ENCODE results near the gene MEX3C. TPM values are rescaled to one million over a fixed set of nuclear protein-coding genes. Genes with fewer than 3 reads are reported as not detected.

The MEX3C gene
- total RNA-seq, 1 experiment from 2014 or later = 15.8 TPM

- Histone ChIP-seq H3K27ac (ENCODE audit: low read length) (no peak overlapping the region), H3K4me2 (ENCODE audit: low read length) (no peak overlapping the region), H3K79me2 (ENCODE audit: low read length) (no peaks in the 10 kb centered on the region), H3K9me2 (replicated peaks; ENCODE audit: low read length) (no peaks in the 10 kb centered on the region), H2AFZ (ENCODE audit: low read length) (no peak overlapping the region), H3K9ac (ENCODE audit: low read length) (no peak overlapping the region), H3K36me3 (ENCODE audit: low read depth, low read length) (no peaks in the 10 kb centered on the region), H3F3A (ENCODE audit: low read length, unreplicated experiment) (no peaks in the 10 kb centered on the region), H4K20me1 (ENCODE audit: low read length) (no peaks in the 10 kb centered on the region), H3K9me3 (ENCODE audit: low read length) (no peaks in the 10 kb centered on the region), H3K4me3 (ENCODE audit: low read length) (no peak overlapping the region), H3K27me3 (ENCODE audit: low read length) (no peaks in the 10 kb centered on the region), H3K4me1 (ENCODE audit: insufficient read depth, low read length) (no peaks in the 10 kb centered on the region)
- intact Hi-C loops (cut with micrococcal nuclease) = no loop called here
- TF ChIP-seq EZH2 (IDR thresholded peaks at IDR 0.05; ENCODE audit: low read length, unreplicated experiment) = no peak
- TF ChIP-seq CTCF (conservative IDR thresholded peaks at IDR 0.05; ENCODE audit: low read depth, low read length) = no peak
- no peak for TF ChIP-seq EZH2phosphoT487 (IDR thresholded peaks at IDR 0.05; ENCODE audit: borderline replicate concordance, low read length)
- BruUV-seq (replicated peaks) = no TSS peak
- POLR2A ChIA-PET (ENCODE audit: unreplicated experiment) = no interaction called here
- ATAC-seq (no peak), DNase-seq (no peak)
- CTCF ChIA-PET = no interaction called here
These were observed 43.7 kb downstream of the MEX3C start for GRCh38 chr18:51153659-51154371.

- Histone ChIP-seq H3F3A (ENCODE audit: low read length, unreplicated experiment) (no peaks in the 10 kb centered on the region), H3K4me3 (ENCODE audit: low read length) (no peak overlapping the region), H3K9me2 (replicated peaks; ENCODE audit: low read length) (no peaks in the 10 kb centered on the region), H3K36me3 (ENCODE audit: low read depth, low read length) (no peaks in the 10 kb centered on the region), H3K4me2 (ENCODE audit: low read length) (no peak overlapping the region), H4K20me1 (ENCODE audit: low read length) (no peaks in the 10 kb centered on the region), H3K9ac (ENCODE audit: low read length) (no peak overlapping the region), H2AFZ (ENCODE audit: low read length) (no peak overlapping the region), H3K4me1 (ENCODE audit: insufficient read depth, low read length) (no peaks in the 10 kb centered on the region), H3K9me3 (ENCODE audit: low read length) (no peaks in the 10 kb centered on the region), H3K27me3 (ENCODE audit: low read length) (no peaks in the 10 kb centered on the region), H3K27ac (ENCODE audit: low read length) (no peak overlapping the region), H3K79me2 (ENCODE audit: low read length) (no peaks in the 10 kb centered on the region)
- DNase-seq = no peak
- ChIA-PET CTCF (no interaction called here), POLR2A (ENCODE audit: unreplicated experiment) (no interaction called here)
- no TSS peak for BruUV-seq (replicated peaks)
- intact Hi-C loops (cut with micrococcal nuclease) = no loop called here
- TF ChIP-seq CTCF (conservative IDR thresholded peaks at IDR 0.05; ENCODE audit: low read depth, low read length) (no peak), EZH2phosphoT487 (IDR thresholded peaks at IDR 0.05; ENCODE audit: borderline replicate concordance, low read length) (no peak), EZH2 (IDR thresholded peaks at IDR 0.05; ENCODE audit: low read length, unreplicated experiment) (no peak)
- ATAC-seq = no peak
These were observed 45.6 kb downstream of the MEX3C start for GRCh38 chr18:51151568-51152511.

GRCh38 chr18:51151185-51151567 is 46.3 kb downstream of the MEX3C start:
- H2AFZ ChIP-seq (ENCODE audit: low read length) = no peak overlapping the region
- ChIA-PET POLR2A (ENCODE audit: unreplicated experiment) (no interaction called here), CTCF (no interaction called here)

More at GRCh38 chr18:51151185-51151567, 46.3 kb downstream of the MEX3C start:
- Histone ChIP-seq H3K4me3 (ENCODE audit: low read length) (no peak overlapping the region), H3K9me2 (replicated peaks; ENCODE audit: low read length) (no peaks in the 10 kb centered on the region), H3K9ac (ENCODE audit: low read length) (no peak overlapping the region), H3K27me3 (ENCODE audit: low read length) (no peaks in the 10 kb centered on the region), H3K4me2 (ENCODE audit: low read length) (no peak overlapping the region), H3F3A (ENCODE audit: low read length, unreplicated experiment) (no peaks in the 10 kb centered on the region), H3K79me2 (ENCODE audit: low read length) (no peaks in the 10 kb centered on the region), H3K36me3 (ENCODE audit: low read depth, low read length) (no peaks in the 10 kb centered on the region), H3K27ac (ENCODE audit: low read length) (no peak overlapping the region), H3K9me3 (ENCODE audit: low read length) (no peaks in the 10 kb centered on the region), H3K4me1 (ENCODE audit: insufficient read depth, low read length) (no peaks in the 10 kb centered on the region), H4K20me1 (ENCODE audit: low read length) (no peaks in the 10 kb centered on the region)
- intact Hi-C loops (cut with micrococcal nuclease) = no loop called here
- BruUV-seq (replicated peaks) = no TSS peak
- ATAC-seq (no peak), DNase-seq (no peak)
- TF ChIP-seq EZH2 (IDR thresholded peaks at IDR 0.05; ENCODE audit: low read length, unreplicated experiment) (no peak), EZH2phosphoT487 (IDR thresholded peaks at IDR 0.05; ENCODE audit: borderline replicate concordance, low read length) (no peak), CTCF (conservative IDR thresholded peaks at IDR 0.05; ENCODE audit: low read depth, low read length) (no peak)
